Breast epithelium (tissue), 3 donors: ENCODE measurements around the gene APIP.

ENCODE experiments used
- POLR2AphosphoS5 ChIP-seq, 3 donors: sonication (generic); formaldehyde crosslinking; IDR thresholded peaks; one replicate each; pipeline ENCODE4 v1.6.1; 2017; ENCODE audit warnings: antibody characterized with exemption in 3 of 3
- TF ChIP-seq, protein P1 (sequence below), 3 donors: fragments of 450-650 bp; IDR thresholded peaks; one replicate each; pipeline ENCODE4 v1.5.1; 2016 to 2017; ENCODE audit warnings: antibody characterized with exemption in 3 of 3, mild to moderate bottlenecking in 3 of 3, moderate library complexity in 3 of 3

DNA sequence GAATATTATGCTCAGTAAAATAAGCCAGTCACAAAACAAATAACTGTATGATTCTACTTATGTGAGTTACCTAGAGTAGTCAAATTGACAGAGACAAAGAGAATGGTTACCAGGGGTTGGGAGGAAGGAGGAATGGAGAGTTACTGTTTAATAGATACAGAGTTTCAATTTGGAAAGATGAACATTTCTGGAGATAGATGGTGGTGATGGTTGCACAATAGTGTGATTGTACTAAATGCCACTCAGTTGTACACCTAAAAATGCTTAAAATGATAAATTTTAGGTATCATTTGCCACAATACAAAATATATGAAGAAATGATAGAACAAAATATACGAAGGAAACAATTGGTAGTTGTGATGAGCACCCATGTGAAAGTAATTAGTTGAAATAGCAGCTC is 43.6 kb upstream of the APIP start:
- TF ChIP-seq, protein P1, sequence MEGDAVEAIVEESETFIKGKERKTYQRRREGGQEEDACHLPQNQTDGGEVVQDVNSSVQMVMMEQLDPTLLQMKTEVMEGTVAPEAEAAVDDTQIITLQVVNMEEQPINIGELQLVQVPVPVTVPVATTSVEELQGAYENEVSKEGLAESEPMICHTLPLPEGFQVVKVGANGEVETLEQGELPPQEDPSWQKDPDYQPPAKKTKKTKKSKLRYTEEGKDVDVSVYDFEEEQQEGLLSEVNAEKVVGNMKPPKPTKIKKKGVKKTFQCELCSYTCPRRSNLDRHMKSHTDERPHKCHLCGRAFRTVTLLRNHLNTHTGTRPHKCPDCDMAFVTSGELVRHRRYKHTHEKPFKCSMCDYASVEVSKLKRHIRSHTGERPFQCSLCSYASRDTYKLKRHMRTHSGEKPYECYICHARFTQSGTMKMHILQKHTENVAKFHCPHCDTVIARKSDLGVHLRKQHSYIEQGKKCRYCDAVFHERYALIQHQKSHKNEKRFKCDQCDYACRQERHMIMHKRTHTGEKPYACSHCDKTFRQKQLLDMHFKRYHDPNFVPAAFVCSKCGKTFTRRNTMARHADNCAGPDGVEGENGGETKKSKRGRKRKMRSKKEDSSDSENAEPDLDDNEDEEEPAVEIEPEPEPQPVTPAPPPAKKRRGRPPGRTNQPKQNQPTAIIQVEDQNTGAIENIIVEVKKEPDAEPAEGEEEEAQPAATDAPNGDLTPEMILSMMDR (IDR thresholded peaks at IDR 0.05), result no peak
- TF ChIP-seq POLR2AphosphoS5 (IDR thresholded peaks at IDR 0.05), result no peak
